Measurements from ENCODE around the gene RBL1.
A peak's percentile ranks its signal among the peaks of the same experiment; 100 is the strongest.
"Not testable (repeated sequence)": the region's sequence is repeated elsewhere in the genome, so short reads cannot be mapped to it uniquely, and the experiment has no call there.

RBL1 gene

DNA sequence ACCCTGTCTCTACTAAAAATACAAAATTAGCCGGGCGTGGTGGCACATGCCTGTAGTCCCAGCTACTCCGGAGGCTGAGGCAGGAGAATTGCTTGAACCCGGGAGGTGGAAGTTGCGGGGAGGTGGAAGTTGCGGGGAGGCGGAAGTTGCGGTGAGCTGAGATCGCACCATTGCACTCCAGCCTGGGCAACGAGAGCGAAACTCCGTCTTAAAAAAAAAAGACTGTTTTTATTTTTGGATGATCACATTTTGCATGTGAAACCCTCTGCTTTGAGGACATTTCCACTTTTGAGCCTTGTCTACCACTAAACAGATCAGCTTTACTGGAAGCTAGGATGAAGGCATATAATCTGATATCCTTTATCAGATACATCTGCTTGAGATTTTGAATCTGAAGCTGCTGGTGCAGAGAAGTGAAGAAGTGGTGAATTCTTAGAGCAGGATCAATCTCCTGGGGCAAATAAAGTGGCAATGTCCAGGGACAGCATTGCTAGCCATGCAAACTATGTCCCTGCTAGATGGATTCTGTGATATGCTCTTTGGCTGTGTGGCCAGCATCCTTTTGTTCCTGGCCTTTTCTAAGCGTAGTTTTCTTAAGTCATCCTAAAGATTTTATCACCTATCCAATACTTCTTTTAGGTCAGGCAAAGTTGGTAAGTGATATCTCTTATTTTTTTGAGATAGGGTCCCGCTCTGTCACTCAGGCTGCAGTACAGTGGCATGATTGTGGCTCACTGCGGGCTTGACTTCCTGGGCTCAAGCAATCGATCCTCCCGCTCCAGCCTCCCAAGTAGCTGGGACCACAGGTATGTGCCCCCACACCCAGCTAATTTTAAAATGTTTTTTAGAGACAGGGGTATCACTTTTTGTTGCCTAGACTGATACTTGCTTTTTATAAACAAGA lies 23.3 kb downstream of the RBL1 start:
- no peak for DNase-seq

DNA sequence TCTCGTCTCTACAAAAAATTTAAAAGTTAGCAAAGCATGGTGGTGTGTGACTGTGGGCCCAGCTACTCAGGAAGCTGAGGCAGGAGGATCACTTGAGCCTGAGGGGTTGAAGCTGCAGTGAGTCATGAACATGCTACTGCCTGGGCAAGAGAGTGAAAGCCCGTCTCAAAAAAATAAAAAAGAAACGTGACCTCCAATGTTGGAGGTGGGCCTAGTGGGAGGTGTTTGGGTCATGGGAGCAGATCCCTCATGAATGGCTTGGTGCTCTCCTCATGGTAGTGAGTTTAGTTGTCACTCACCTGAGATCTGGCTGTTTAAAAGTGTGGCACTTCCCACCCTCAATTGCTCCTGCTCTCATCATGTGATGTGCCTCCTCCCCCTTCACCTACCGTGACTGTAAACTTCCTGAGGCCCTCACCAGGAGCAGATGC lies 24.3 kb downstream of the RBL1 start:
- peak; percentile 14 for DNase-seq

DNA sequence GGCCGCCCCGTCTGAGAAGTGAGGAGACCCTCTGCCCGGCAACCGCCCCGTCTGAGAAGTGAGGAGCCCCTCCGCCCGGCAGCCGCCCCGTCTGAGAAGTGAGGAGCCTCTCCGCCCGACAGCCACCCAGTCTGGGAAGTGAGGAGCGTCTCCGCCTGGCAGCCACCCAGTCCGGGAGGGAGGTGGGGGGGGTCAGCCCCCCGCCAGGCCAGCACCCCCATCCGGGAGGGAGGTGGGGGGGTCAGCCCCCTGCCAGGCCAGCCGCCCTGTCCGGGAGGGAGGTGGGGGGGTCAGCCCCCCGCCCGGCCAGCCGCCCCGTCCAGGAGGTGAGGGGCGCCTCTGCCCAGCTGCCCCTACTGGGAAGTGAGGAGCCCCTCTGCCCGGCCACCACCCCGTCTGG lies 26.2 kb downstream of the RBL1 start:
- DNase-seq = not testable (repeated sequence)

DNA sequence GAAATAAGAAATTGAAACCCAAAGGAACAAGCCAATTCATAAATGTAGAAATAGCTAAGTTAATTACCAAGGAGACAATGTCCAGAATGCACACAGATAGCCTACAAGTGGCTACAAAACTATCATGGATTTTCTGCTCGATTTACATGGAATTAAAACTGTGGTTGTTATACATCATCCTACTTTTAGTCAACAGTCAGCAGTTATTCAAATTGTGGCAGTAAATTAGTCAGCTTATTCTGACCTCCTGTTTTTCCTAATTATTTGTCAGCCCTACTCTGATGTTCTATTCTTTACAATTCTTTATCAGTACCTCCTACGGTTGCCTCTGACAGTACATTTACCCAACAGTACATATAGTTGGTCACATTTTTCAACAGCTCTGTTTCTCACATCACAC lies 29.6 kb downstream of the RBL1 start:
- no peak for DNase-seq

DNA sequence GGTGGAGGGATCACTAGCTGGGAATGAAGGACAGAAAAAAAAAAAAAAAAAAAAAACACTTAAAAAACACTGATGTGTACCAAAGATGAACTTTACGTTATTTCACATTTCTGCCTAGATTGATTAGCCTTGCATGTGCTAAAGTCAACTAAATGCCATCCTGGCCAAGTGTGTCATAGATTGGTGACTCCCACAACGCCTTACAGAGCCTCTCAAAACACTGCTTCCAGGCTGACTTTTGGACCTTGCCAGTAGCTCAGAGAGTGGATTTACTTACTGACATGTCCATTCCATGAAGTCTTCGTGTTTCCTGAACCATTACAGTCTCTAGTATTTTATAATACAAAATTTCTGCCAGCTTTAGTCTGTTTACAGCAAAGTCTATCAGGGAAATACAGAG lies 40.5 kb downstream of the RBL1 start:
- no peak for DNase-seq

DNA sequence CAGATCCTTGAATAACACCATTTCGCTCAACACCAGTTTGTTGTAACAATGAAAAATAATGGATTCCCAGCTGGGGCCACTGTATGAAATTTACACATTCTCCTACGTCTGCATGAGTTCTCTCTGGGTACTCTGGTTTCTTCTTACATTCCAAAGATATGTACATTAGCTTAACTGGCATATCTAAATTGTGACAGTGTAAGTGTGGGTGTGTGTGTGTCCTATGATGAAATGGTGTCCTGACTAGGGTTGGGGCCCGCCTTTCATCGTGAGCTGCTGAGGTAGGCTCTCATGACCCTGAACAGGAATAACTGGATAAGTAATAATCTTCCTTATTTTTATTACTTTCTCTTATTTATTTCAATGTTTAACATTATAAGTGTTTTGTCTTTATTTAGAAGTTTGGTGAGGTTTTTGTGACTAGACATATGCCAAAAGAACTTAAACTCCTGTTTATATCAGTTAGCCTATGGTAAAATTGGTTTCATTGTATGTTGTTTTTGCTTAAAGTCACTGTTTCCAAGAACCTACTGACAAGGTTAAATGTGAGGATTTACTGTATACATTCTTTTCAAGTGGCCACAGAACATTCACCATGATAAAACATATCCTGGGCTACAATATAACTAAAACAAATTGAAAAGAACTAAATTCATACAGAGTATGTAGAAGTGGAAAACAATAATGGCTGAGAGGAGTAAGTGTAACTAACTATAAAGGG lies 42.4 kb downstream of the RBL1 start:
- DNase-seq = no peak

DNA sequence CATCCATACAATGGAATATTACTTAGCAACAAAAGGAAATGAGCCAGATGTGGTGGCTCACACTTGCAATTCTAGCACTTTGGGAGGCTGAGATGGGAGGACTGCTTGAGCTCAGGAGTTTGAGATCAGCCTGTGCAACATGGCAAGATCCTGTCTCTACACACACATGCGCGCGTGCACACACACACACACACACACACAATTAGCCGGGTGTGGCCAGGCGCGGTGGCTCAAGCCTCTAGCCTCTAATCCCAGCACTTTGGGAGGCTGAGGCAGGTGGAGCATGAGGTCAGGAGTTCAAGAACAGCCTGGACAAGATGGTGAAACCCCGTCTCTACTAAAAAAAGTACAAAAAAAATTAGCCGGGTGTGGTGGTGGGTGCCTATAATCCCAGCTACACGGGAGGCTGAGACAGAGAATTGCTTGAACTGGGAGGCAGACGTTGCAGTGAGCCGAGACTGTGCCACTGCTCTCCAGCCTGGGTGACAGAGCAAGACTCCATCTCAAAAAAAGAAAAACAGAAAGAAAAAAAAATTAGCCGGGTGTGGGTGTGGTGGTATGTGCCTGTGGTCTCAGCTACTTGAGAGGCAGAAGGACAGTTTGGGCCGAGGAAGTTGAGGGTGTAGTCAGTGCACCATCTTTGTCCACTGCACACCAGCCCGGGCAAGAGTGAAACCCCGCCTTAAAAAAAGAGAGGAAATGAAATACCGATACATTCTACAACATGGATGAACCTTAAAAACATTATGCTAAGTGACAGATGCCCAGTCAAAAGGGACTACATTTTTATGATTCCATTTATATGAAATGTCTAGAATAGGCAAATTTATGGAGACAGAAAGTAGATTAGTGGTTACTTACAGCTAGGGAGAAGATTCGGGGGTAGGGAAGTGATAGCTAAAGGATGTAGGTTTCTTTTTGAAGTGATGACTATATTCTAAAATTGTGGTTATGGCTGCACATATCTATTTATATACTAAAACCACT lies 52.5 kb downstream of the RBL1 start:
- DNase-seq = no peak

DNA sequence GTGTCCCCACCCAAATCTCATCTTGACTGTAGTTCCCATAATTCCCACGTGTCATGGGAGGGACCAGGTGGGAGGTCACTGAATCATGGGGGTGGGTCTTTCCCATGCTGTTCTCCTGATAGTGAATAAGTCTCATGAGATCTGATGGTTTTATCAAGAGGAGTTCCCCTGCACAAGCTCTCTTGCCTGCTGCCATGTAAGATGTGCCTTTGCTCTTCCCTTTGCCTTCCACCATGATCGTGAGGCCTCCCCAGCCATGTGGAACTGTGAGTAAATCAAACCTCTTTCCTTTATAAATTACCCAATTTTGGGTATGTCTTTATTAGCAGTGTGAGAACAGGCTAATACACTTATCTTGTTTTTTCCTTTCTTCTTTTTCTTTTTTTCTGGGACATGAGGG lies 56.4 kb downstream of the RBL1 start:
- DNase-seq = not testable (repeated sequence)

DNA sequence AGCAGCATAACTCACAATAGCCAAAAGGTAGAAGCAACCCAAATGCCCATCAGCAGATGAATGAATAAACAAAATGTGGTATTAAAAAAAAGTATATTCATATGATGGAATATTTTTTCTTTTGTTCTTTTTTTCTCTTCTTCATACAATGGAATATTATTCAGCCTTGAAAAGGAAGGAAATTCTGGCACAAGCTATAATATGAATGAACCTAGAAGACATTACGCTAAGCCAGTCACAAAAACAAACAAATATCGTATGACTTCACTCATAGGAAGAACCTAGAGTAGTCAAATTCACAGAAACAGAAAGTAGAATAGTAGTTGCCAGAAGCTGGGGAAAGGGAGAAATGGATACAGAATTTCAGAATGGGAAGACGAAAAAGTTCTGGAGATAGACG lies 63.7 kb downstream of the RBL1 start:
- no peak for DNase-seq

DNA sequence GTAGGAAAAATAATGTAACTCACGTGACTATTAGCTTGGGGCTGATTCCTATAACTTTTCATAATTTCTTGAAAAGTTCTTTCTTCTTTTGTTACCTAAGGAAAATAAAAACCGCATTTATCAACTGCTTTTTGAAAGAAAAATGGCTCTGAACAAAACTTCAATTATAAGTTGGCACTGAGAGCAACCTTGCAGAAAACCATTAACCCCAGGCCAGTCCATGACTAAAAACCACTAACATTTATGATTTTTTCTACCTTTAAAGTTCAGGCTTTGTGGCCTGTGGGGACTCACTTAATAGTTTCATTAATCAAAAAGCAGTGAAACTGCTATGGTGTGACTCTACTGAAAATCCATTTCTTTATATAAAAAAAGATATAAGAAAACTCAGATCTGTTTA lies 75.2 kb downstream of the RBL1 start:
- no peak for DNase-seq

DNA sequence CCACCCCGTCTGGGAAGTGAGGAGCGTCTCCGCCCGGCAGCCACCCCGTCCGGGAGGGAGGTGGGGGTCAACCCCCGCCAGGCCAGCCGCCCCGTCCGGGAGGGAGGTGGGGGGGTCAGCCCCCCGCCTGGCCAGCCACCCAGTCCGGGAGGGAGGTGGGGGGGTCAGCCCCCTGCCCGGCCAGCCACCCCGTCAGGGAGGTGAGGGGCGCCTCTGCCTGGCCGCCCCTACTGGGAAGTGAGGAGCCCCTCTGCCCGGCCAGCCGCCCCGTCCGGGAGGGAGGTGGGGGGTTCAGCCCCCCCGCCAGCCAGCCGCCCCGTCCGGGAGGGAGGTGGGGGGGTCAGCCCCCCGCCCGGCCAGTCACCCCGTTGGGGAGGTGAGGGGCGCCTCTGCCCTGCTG lies 83.2 kb downstream of the RBL1 start:
- DNase-seq = not testable (repeated sequence)

DNA sequence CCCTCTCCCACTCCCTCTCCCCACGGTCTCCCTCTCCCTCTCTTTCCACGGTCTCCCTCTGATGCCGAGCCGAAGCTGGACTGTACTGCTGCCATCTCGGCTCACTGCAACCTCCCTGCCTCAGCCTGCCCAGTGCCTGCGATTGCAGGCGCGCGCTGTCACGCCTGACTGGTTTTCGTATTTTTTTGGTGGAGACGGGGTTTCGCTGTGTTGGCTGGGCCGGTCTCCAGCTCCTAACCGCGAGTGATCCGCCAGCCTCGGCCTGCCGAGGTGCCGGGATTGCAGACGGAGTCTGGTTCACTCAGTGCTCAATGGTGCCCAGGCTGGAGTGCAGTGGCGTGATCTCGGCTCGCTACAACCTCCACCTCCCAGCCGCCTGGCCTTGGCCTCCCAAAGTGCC lies 83.9 kb downstream of the RBL1 start:
- not testable (repeated sequence) for DNase-seq

DNA sequence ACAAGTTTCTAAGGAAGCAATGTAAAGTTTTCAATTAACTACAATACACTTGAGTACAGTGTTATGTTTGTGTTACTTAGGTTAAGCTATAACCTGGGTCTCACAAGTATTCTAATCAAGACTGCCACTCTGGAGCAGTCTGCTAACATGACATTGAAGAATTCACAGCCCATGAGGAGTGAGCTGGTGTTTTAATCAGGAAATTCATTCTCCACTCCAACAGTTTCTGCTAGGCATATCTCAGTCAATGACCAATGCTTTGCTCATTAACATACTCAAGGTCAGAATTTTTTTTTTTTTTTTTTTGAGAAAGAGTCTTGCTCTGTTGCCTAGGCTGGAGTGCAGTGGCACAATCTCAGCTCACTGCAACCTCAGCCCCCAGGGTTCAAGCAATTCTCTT lies 84.7 kb downstream of the RBL1 start:
- no peak for DNase-seq

DNA sequence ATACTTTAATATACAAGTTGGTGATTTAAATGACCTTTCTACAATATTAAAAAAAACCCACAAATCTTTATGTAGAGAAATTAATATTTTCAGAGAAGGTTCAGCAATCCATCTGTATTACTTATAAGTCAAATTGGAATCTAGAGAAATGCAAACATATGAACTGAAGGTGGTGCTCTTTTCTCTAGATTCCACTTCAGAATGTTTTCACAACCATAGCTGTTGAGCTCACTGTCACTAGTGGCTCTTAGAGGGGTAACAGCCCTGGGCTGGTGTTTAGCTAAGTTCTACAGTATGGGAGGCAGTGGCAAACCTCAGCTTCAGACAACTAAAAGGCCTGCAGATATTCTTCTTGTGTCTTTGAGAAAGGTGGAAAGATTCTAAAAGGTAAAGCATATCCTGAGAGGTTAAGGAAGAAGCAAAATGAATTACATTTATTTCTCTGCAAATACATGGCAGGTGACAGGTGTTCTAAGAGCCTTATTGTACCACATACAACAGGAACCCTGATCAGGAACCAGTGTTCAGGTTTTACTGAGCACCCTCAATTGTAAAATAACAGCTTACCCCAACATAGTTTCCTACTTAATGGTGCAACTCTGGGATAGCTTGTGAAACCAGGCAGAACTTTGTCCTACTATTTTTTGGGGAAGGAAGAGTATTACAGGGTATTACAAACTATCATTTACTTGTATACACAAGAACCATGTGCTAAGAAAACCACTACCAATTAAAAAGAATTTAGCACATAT lies 87.7 kb downstream of the RBL1 start:
- DNase-seq = no peak

DNA sequence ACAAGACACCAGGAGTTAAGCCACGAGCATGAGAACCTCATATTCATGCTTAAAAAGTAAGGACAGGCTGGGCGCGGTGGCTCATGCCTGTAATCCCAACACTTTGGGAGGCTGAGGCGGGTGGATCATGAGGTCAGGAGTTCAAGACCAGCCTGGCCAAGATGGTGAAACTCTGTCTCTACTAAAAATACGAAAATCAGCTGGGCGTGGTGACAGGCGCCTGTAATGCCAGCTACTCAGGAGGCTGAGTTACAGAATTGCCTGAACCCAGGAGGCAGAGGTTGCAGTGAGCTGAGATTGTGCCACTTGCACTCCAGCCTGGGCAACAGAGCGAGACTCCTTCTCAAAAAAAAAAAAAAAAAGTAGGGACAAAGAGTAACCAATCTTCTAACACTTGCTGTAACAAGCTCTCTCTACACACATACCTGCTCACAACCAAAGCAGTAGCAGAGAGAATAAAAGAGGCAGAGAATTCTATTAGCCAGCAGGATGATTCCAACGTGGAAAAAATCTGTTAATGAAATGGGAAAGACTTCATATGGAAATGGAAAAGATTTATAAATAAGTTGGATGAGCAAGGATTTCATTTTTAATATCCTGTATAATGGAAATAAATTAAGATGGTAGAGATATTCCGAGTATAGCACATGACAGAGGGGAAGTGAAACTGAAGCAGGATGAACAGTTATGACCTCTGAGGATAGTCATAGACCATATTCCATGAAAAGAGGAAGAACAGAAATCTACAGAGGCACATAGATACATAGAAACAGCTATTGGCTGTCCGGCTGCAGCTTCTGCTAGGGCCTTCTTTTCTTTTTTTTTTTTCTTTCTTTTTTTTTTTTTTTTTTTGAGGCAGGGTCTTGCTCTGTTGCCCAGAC lies 90.5 kb downstream of the RBL1 start:
- DNase-seq = not testable (repeated sequence)

DNA sequence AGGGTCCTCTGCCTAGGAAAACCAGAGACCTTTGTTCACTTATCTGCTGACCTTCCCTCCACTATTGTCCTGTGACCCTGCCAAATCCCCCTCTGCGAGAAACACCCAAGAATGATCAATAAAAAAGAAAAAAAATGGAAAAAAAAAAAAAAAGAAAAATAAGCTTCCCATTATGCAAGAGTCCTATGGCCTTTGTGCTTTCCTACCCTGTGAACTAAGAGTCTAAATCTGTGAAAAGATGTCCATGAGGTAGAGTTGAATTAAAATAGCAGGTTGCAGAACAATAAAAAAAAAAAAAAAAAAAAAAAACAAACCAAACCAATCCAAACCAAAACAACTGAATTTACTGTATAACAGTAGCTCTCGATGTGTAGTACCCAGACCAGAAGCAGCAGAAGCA lies 94.2 kb downstream of the RBL1 start:
- DNase-seq = not testable (repeated sequence)

DNA sequence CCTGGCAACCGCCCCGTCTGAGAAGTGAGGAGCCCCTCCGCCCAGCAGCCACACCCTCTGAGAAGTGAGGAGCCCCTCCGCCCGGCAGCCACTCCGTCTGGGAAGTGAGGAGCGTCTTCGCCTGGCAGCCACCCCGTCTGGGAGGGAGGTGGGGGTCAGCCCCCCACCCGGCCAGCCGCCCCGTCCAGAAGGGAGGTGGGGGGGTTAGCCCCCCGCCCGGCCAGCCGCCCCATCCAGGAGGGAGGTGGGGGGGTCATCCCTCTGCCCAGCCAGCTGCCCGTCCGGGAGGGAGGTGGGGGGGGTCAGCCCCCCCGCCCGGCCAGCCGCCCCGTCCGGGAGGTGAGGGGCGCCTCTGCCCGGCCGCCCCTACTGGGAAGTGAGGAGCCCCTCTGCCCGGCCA lies 95.6 kb downstream of the RBL1 start:
- not testable (repeated sequence) for DNase-seq

DNA sequence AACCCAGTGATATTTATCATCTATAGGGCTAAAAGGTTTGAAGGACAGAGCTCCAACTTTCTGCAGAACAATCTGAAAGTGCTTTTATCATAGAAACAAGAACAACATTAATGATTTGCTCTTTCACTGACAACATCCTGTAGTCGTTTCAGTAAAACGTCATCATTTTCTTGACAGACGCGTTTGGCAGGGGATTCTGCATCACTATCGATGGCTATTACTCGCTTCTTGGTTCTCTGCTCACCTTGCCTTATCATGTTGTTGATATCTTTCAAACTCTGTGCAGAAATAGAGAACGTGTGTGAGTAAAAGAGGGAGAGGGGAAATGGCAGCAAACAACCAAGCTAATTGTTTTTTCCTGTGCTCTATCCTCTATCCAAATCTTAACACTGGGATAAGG lies 97.1 kb downstream of the RBL1 start:
- no peak for DNase-seq

DNA sequence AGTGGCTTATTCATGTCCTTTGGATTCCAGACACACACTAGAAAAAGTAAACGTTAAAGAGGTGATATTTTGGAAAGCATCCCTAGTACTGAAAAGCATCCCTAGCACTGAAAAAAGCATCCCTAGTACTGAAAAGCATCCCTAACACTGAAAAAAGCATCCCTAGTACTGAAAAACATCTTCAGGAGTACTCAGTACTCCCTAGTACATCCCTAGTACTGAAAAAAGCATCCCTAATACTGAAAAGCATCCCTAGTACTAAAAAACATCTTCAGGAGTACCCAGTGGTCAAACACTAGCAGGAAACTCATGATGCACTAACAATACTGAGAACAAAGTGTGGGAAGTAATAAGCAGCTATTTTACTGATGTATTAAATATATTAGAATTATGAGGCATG lies 98.7 kb downstream of the RBL1 start:
- DNase-seq = no peak

DNA sequence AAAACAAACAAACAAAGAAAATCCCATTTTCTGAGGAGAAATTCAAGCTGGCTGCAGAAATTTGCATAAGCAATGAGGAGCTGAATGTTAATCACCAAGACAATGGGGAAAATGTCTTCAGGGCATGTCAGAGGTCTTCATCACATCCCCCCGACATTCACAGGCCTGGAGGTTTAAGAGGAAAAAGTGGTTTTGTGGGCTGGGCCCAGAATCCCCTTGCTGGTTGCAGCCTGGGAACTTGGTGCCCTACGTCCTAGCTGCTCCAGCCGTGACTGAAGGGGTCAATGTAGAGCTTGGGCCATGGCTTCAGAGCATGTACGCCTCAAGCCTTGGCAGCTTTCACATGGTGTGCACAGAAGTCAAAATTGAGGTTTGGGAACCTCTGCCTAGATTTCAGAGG lies 101.6 kb downstream of the RBL1 start:
- not testable (repeated sequence) for DNase-seq

DNA sequence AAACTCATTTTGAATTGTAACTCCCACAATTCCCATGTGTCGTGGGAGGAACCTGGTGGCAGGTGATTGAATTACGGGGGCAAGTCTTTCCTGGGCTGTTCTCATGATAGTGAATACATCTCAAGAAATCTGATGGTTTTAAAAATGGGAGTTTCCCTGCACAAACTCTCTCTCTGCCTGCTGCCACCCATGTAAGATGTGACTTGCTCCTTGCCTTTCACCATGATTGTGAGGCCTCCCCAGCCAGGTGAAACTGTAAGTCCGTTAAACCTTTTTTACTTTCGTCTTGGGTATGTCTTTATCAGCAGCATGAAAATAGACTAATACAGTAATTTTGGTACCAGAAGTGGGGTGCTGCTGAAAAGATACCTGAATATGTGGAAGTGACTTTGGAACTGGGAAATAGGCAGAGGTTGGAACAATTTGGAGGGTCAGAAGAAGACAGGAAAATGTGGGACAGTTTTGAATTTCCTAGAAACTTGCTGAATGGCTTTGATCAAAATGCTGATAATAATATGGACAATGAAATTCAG lies 102.9 kb downstream of the RBL1 start:
- no peak for DNase-seq
